DOHH2 (cell line): ENCODE measurements around the gene PEBP1.

ENCODE experiments used
- H3F3A ChIP-seq: fragments of 200-600 bp; sonication (generic), shearing (Covaris generic); 2 replicates; pipeline ENCODE4 v1.6.0; 2016; ENCODE audit warnings: antibody characterized with exemption, mild to moderate bottlenecking; ENCODE audit not compliant: control insufficient read depth, insufficient read depth
- H3K27ac ChIP-seq: fragments of 200-600 bp; sonication (generic); 2 replicates; pipeline ENCODE4 v1.5.1; 2014; ENCODE audit warnings: low read depth, mild to moderate bottlenecking, low read length, moderate library complexity
- H3K27me3 ChIP-seq: fragments of 200-600 bp; sonication (generic); 2 replicates; pipeline ENCODE4 v1.6.1; 2014; ENCODE audit warnings: mild to moderate bottlenecking, low read length, mixed read lengths; ENCODE audit not compliant: control insufficient read depth
- H3K36me3 ChIP-seq: fragments of 200-600 bp; sonication (generic); 2 replicates; pipeline ENCODE4 v1.6.1; 2014; ENCODE audit warnings: mild to moderate bottlenecking, low read length, moderate library complexity, mixed read lengths; ENCODE audit not compliant: control insufficient read depth
- H3K4me1 ChIP-seq: fragments of 200-600 bp; sonication (generic); 2 replicates; pipeline ENCODE4 v1.6.1; 2014; ENCODE audit warnings: mild to moderate bottlenecking, low read length, mixed read lengths; ENCODE audit not compliant: control insufficient read depth
- H3K4me2 ChIP-seq: fragments of 200-600 bp; sonication (generic); 2 replicates; pipeline ENCODE4 v1.6.0; 2014; ENCODE audit warnings: mild to moderate bottlenecking, low read length, moderate library complexity
- H3K4me3 ChIP-seq: fragments of 200-600 bp; sonication (generic); 2 replicates; pipeline ENCODE4 v1.5.1; 2014; ENCODE audit warnings: mild to moderate bottlenecking, low read length, mixed read lengths
- H3K79me2 ChIP-seq: fragments of 200-600 bp; sonication (generic); 2 replicates; pipeline ENCODE4 v1.6.1; 2014; ENCODE audit warnings: mild to moderate bottlenecking, low read length, mixed read lengths; ENCODE audit not compliant: control insufficient read depth
- H3K9me2 ChIP-seq: fragments of 200-600 bp; sonication (generic); replicated peaks from 2 replicates; pipeline ENCODE4 v1.6.1; 2014; ENCODE audit warnings: mild to moderate bottlenecking, low read length, mixed read lengths; ENCODE audit not compliant: control insufficient read depth
- H3K9me3 ChIP-seq: fragments of 200-600 bp; sonication (generic); 2 replicates; pipeline ENCODE4 v1.6.1; 2014; ENCODE audit warnings: antibody characterized with exemption, low read length, mixed read lengths; ENCODE audit not compliant: control insufficient read depth, insufficient read depth
- H4K20me1 ChIP-seq: fragments of 200-600 bp; sonication (generic); 2 replicates; pipeline ENCODE4 v1.6.0; 2014; ENCODE audit warnings: low read depth, mild to moderate bottlenecking, antibody characterized with exemption, low read length, moderate library complexity; ENCODE audit not compliant: control insufficient read depth, insufficient read depth
- CTCF ChIP-seq: fragments of 200-600 bp; sonication (generic); IDR thresholded peaks from one replicate; pipeline ENCODE4 v1.5.1; 2014; ENCODE audit warnings: antibody characterized with exemption, mild to moderate bottlenecking, low read depth, low read length; ENCODE audit not compliant: poor library complexity, severe bottlenecking
- EZH2phosphoT487 ChIP-seq: fragments of 200-600 bp; sonication (generic); IDR thresholded peaks from 2 replicates; pipeline ENCODE4 v1.6.1; 2017; ENCODE audit warnings: borderline replicate concordance, mild to moderate bottlenecking, antibody characterized with exemption, low read length, moderate library complexity, mixed read lengths

PEBP1 gene

GRCh38 chr12:118150625-118151024 lies 14.7 kb downstream of the PEBP1 start:
- H3K9me3 ChIP-seq, result no peaks in the 10 kb centered on the region
- no peaks in the 10 kb centered on the region for H3K4me1 ChIP-seq
- H3K79me2 ChIP-seq, result no peaks in the 10 kb centered on the region
- TF ChIP-seq EZH2phosphoT487 (no peak), CTCF (no peak)
- H3K4me3 ChIP-seq, result no peak overlapping the region
- H4K20me1 ChIP-seq, result no peaks in the 10 kb centered on the region
- H3K27ac ChIP-seq, result no peak overlapping the region
- peaks cover 32% of the 10 kb centered on the region for H3K36me3 ChIP-seq
- H3F3A ChIP-seq, result peaks cover 15% of the 10 kb centered on the region; the same call in 1 of the 2 replicates
- no peak overlapping the region for H3K4me2 ChIP-seq
- H3K27me3 ChIP-seq, result no peaks in the 10 kb centered on the region
- no peaks in the 10 kb centered on the region for H3K9me2 ChIP-seq

- Histone ChIP-seq H3K9me2 (no peaks in the 10 kb centered on the region), H3K27ac (no peak overlapping the region), H3K36me3 (peaks cover 23% of the 10 kb centered on the region), H4K20me1 (no peaks in the 10 kb centered on the region), H3K4me2 (no peak overlapping the region), H3K9me3 (no peaks in the 10 kb centered on the region), H3K4me1 (no peaks in the 10 kb centered on the region), H3F3A (peaks cover 15% of the 10 kb centered on the region; the same call in 1 of the 2 replicates), H3K27me3 (no peaks in the 10 kb centered on the region), H3K4me3 (no peak overlapping the region), H3K79me2 (no peaks in the 10 kb centered on the region)
- TF ChIP-seq CTCF (no peak), EZH2phosphoT487 (no peak)
Measured at GRCh38 chr12:118151755-118152154, 15.8 kb downstream of the PEBP1 start.

GRCh38 chr12:118160536-118160935 lies 24.6 kb downstream of the PEBP1 start:
- no peak overlapping the region for H3K4me3 ChIP-seq
- H3K27me3 ChIP-seq, result no peaks in the 10 kb centered on the region
- no peak overlapping the region for H3K27ac ChIP-seq
- no peaks in the 10 kb centered on the region for H3K79me2 ChIP-seq
- H3K4me1 ChIP-seq, result no peaks in the 10 kb centered on the region
- H3K36me3 ChIP-seq, result peaks cover 50% of the 10 kb centered on the region
- no peaks in the 10 kb centered on the region for H3K9me3 ChIP-seq
- no peaks in the 10 kb centered on the region for H4K20me1 ChIP-seq
- H3K4me2 ChIP-seq, result no peak overlapping the region
- H3K9me2 ChIP-seq, result no peaks in the 10 kb centered on the region
- TF ChIP-seq EZH2phosphoT487 (no peak), CTCF (no peak)
- no peaks in the 10 kb centered on the region for H3F3A ChIP-seq
